Measurements from ENCODE around the gene SLC12A3. TPM values are rescaled to one million over a fixed set of nuclear protein-coding genes. Genes with fewer than 3 reads are reported as not detected.

The SLC12A3 gene
- total RNA-seq, 1 donor from 2014 or later, result not detected

DNA sequence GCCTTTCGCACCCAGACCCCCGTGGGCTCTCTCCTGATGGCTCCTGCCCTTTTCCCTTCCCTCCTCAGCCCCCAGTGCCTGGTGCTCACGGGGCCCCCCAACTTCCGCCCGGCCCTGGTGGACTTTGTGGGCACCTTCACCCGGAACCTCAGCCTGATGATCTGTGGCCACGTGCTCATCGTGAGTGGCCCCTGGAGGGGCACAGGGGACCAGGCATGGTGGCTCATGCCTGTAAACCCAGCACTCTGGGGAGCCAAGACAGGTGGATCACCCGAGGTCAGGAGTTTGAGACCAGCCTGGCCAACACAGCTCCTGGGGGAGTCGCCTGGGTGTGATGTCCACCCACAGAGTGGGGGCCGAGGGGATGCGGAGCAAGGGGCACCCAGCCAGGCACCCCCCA is 21.3 kb downstream of the SLC12A3 start:
- DNase-seq (ENCODE audit: extremely low read depth, low read depth, low spot score), result no peak

DNA sequence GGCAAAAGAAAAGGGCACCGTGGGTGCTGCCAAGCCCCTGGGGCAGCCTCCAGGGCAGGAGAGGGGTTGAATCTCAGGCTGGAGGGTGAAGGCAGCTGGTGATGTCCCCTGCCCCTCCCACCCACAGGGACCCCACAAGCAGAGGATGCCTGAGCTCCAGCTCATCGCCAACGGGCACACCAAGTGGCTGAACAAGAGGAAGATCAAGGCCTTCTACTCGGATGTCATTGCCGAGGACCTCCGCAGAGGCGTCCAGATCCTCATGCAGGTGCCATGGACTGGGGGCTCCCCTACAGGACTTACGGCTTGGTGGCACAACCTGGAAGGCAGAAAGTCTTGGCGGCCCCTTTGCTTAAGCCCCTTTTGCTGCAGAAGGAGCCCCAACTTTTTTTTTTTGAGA is 21.8 kb downstream of the SLC12A3 start:
- no peak for DNase-seq (ENCODE audit: extremely low read depth, low read depth, low spot score)

DNA sequence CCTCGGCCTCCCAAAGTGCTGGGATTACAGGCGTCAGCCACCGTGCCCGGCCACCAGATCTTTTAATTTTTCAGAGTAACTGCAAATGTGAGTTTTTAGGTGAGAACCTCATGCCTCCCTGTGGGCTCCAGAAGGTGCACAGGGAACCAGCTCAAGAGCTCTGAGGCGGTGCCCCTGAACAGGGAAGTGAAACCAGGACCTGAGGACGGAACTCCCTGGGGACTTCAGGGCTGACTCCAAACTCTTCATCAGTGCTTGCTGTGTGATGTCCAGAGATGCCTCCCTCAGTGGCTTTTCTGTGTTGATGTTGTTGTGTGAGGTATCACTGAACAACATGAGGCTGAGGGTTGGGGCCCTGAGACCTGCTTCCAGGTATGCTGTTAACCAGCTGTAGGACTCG is 23.8 kb downstream of the SLC12A3 start:
- DNase-seq (ENCODE audit: extremely low read depth, low read depth, low spot score), result no peak

DNA sequence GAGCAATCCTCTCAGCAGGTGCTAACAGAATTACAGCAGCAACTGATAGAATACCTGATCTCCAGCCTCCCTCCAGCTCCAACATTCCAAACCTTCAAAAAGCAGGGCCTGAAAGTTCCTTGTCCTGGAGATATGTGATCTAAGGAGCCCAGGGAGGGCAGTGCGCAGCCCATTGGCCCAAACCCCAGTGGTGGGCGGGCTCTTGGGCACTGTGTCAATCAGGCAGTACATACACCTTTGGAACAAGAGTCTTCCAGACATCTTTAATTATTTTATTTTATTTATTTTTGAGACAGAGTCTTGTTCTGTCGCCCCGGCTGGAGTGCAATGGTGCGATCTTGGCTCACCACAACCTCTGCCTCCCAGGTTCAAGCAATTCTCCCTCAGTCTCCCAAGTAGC is 24.2 kb downstream of the SLC12A3 start:
- DNase-seq (ENCODE audit: extremely low read depth, low read depth, low spot score), result no peak

DNA sequence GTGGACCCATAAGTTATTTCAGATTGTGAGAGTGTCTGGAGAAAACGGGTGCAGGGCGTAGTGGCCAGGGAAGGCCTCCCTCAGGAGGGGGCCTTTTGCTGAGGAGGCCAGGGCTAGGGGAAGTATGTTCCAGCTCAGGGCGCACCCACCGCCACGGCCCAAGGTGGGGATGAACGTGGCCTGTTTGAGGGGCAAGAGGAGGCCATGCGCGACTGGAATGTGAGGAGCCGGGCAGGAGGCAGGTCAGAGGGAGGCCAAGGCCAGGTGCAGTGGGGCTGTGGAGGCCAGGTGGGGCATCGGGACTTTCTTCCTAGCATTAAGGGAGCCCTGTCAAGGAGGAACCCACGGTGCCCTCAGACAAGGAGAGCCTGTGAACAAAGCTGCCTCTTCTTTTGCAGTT is 26.7 kb downstream of the SLC12A3 start:
- no peak for DNase-seq (ENCODE audit: extremely low read depth, low read depth, low spot score)

DNA sequence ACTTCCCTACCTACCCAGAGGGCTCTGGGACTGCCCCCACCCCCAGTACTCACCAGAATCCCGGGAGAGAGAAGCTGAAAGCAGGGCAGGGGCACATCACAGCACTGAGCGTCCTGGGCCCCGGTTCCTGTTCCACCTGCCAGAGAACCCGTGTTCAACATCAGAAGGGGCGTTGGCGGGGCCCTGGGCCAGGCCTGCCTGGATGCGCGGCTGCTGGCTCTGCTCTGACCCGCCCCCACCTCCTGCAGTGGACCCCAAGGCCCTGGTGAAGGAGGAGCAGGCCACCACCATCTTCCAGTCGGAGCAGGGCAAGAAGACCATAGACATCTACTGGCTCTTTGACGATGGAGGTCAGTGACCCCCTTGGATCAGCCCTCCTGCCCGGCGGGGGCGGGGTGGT is 27.7 kb downstream of the SLC12A3 start:
- DNase-seq (ENCODE audit: extremely low read depth, low read depth, low spot score), result no peak

DNA sequence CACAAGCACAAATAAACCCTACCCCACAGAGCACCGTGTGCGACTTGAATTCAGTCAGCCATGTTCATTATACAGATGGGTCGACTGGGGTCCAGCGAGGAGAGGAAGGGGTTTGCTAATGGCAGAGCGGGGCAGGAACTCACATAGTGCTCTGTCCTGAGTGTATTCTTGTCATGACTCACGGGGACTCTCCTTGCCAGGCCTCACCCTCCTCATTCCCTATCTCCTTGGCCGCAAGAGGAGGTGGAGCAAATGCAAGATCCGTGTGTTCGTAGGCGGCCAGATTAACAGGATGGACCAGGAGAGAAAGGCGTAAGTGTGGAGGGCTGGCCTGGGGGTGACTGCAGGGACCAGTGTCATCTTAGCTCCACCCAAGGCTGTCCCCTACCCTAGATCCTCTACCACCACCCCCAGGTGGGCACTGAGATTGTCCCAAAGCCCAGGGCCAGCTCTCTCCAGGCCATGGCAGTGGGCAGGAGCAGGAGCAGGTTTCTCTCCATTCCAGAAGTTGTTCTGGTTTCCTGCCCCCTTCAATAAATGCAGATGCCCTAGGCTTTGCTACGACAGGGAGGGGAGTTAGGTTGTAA is 29.4 kb downstream of the SLC12A3 start:
- no peak for DNase-seq (ENCODE audit: extremely low read depth, low read depth, low spot score)

DNA sequence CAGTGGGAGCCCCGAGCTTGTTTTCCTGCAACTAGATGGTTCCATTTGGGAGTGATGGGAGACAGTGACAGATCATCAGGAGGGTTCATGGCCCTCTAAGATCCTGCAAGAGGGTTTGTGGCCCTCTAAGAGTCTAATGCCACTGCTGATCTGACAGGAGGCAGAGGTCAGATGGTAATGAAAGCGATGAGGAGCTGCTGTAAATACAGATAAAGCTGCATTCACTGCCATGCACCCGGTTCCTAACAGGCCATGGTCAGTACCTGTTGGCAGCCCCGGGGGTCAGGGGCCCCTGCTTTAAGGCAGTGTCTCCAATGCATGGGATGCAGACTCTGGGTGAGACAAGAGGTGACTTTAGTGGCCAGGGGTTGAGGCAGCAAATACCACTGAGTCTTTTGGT is 30.8 kb downstream of the SLC12A3 start:
- DNase-seq (ENCODE audit: extremely low read depth, low read depth, low spot score), result no peak

DNA sequence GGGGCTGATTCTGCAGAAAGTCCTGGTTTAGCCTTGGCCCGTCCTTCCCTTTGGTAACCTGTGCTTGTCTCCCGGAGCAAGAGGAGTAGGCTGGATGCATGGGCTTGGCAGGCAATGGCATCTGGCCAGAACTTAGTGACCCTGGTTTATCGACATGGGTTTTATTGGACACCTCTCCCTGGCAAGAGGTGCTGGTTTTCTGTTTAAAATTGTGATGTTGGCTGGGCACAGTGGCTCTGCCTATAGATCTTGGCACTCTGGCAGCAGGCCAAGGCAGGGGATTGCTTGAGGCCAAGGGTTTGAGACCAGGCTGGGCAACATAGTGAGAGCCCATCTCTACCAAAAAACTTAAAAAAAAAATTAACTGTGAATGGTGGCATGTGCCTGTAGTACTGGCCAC is 31.2 kb downstream of the SLC12A3 start:
- DNase-seq (ENCODE audit: extremely low read depth, low read depth, low spot score), result no peak

DNA sequence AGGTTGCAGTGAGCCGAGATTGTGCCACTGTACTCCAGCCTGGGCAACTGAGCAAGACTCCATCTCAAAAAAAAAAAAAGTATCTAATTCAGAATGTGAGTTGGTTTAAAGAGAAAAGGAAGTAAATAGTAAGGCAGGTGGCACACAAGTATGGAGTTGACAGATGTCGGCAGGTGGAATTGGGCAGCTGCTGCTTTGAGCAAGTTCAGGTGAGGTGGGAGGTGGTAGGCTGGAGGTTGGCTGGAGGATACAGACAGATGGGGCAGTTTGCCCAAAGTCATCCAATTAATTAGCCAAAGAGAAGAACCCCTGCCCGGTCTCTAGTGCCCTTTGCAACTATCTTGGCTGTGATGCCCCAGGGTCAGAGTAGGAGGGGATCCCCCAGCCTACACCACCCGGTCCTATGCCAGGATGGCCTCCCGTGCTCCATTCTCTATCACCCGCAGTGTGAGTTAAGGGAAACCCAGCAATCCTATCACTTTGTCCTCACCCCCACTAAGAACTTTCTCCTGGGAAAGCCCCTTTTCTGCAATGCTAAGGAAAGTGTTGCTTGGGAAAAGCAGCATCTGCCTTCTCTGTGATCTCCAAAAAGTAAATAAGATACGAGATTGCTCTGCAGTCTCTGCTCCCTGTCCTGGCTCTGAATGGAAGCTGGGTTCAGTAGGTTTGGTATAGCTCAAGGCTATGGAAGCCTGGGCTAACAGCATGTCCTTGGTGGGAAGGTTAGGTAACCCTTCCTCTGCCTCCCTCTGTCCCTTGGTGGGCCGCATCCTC is 32.2 kb downstream of the SLC12A3 start:
- DNase-seq (ENCODE audit: extremely low read depth, low read depth, low spot score), result no peak

DNA sequence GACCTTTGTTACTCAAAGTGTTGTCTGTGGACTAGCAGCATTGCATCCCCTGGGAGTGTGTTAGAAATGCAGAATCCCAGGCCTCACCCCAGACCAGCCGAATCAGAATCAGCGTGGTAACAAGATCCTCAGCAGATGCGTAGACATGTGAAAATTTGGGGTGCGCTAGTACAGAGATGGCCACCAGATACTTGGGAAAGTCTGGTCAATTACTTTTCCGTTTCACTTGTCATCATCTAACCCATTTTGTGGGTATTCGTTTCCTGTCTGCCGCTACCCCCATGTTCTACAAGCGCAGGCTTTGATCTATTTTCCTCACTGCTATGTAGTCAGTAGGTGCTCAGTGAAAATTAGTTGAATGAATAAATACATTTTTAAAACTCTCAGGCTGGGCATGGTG is 33.8 kb downstream of the SLC12A3 start:
- DNase-seq (ENCODE audit: extremely low read depth, low read depth, low spot score), result no peak

DNA sequence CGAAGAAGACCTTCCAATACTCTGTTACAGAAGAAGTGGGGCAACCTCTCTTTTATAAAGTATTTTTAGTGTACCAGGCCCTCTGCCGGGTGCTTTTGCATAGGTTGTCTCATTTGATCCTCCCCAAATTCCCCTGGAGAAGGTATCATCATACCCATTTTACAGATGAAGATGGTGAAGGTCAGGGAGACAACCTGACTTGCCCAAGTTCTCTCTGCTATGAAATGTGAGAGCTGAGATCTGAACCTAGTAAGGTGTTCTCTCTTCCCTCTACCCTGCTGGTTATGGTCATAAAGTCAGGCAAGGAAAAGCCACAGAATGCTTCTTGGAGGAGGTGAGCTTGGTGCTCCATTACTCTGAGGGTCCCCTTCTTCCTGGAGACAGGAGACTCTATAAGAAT is 38.9 kb downstream of the SLC12A3 start:
- no peak for DNase-seq (ENCODE audit: extremely low read depth, low read depth, low spot score)

DNA sequence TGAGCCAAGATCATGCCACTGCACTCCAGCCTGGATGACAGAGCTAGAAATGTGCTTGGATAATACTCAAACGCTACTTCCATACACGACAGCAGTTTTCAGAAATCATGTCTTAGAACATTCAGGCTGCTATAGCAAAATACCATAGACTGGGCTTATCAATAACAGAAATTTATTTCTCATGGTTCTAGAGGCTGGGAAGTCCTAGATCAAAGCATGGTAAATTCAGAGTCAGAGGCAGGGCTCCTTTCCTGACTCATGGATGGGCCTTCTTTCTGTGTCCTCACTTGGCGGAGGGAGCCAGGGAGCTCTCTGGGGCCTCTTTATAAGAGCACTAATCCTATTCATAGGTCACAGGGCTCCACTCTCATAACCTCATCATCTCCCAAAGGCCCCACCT is 42.4 kb downstream of the SLC12A3 start:
- no peak for DNase-seq (ENCODE audit: extremely low read depth, low read depth, low spot score)

DNA sequence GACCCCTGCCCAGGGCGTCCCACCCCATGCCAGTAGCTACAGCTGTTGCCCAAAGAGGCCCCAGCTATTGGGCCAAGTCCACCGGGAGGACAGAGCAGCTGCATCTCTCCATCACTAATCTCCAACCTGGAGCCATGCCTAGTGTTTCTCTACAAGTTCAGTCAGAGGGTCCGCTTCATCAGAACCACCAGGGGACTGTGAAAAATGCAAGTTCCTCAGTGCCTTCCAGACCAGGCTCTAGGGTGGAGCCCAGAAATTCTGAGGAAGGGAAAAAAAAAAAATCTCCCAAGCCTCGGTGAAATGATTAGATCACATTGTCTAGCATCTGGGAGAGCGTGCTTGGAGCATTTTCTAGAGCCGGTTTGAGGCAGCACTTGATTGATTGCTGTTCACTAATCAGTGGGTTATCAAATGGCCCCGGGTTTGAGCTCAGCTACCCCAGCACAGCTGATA is 44.5 kb downstream of the SLC12A3 start:
- DNase-seq (ENCODE audit: extremely low read depth, low read depth, low spot score), result no peak

DNA sequence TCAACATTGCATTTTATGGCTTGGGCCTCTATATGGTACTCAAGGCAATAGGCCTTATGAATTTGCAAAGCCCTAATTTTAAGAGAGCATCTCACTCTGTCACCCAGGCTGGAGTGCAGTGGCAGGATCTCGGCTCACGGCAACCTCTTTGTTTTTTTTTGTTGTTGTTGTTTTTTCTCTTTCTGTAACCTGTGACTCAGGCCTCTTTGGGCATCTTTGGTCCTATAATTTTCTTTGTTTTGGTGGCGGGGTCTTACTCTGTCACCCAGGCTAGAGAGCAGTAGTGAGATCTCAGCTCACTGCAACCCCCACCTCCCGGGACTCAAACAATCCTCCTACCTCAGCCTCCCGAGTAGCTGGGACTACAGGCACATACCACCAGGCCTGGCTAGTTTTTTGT is 45.1 kb downstream of the SLC12A3 start:
- no peak for DNase-seq (ENCODE audit: extremely low read depth, low read depth, low spot score)

DNA sequence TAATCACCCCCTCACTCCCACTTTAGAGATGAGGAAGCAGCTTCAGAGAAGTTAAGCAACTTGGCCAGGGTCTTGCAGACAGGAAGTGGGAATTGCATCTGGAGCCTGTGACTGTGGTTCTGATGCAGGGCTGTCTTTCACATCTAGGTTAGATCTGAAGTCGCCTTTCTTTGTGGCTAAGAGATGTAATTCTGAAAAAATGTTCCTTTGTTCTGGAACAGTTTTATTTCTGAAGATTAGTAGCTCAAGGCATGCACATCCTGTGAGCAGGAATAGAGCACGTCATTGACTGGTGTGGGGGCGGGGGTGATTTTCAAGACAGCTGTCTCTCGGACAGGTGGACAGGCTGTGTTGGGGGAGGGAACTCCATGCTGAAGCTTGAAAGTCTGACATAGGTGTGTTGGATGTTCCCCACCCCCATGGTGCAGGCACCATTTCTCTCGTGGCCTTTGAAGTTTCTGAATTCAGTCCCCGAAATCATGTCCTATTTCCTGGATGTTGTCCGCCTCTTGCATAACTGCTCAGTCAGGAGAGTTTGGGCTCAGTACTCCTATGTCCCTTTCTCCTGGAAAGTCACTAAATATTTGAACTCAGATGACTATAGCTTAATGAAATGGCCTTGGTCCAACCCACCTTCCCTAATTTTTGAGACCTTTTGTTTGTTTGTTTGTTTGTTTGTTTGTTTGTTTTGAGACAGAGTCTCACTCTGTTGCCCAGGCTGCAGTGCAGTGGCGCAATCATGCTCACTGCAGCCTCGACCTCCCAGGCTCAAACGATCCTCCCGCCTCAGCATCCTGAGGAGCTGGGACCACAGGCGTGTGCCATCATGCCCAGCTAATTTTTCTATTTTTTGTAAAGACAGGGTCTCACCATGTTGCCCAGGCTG is 45.9 kb downstream of the SLC12A3 start:
- no peak for DNase-seq (ENCODE audit: extremely low read depth, low read depth, low spot score)

DNA sequence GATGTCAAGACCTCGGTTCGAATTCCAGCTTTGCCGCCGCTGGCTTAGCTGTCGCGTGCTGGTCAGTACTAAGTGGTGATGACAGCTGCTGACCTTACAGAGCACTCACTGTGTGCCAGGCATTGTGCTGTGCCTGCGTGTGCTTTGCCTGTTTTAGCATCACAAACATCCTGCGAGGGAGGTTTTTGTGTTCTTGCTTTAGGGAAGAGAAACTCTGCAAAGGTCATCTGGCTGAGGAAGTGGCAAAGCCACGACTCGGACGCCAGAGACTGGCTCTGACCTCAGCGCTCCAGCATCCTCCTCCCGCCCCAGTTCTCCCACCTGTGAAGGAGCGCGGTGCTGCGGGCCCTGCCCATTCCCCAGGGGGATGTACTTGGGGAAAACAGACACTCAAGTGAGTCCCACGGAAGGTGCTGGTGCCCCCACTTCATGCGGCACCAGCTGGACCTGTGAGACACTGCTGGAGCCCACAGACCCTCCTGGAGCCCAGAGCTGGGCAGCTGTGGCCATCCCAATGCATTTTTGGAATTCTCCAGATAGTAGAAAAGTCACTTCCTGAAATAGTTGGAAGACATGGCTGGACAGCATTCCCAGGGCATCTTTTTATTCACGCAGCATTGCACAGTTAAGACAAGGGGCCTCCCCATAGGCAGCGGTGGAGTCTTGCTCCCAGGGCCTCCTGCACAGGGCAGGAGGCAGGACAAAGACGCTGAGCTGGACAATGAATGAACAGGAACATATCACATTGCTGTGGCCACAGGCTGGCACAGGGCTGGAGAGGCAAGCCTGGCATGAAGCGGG is 47.0 kb downstream of the SLC12A3 start:
- DNase-seq (ENCODE audit: extremely low read depth, low read depth, low spot score), result no peak

DNA sequence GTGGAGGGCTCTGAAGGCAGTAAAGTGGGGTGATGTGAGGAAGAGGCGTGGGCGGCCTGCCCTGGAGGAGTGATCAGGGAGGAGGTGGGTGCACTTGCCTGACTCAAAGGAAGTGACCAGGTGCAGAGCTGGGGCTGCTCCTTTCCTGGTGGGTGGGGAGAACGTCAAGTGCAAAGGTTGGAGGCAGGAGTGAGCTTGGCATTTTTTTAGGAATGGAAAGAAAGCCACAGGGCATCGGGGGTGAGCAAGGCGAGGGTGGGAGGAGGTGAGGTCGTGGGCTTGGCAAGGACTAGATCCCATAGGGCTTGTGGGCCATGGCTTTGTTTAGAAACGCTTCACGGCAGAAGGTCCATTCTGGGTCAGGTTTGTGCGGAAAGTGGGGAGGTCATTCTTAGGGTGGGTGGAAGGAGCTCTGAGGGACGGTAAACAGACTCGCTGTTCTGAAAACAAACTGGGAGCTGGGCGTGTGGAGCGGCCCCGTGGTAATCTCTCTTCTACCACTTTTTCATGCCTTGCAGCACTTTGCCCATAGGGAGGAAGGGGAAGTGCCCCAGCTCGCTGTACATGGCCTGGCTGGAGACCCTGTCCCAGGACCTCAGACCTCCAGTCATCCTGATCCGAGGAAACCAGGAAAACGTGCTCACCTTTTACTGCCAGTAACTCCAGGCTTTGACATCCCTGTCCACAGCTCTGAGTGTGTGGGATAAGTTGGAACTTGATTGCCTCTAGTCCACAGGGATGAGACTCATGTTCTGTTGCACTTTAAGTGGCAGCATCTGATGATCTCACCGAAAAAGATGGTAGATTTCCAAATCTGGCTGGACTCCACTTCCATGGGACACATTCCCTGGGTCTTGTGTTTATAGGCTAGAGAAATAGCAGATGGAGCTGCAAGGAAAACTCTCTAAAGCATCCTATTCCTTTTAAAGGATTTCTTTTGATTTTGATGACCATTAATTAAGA is 48.0 kb downstream of the SLC12A3 start:
- no peak for DNase-seq (ENCODE audit: extremely low read depth, low read depth, low spot score)

DNA sequence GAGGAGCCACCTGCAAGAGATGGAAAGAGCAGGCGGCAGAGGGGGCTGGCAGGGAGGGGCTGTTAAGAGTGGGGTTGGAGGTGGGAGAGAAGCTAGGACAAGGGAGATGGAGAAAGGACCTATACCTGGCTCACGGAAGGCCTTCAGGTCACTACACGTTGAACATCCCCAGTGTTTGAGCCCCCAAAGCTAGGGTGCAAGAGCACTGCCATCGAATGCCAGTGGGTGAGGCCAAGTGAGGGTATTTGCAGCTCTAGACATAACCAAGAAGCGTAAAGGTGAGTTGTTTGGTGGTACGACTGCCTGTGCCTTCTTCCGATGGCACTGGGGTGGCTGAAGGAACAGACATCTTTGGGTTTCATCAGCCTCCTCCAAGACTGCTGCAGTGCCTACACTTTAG is 49.9 kb downstream of the SLC12A3 start:
- no peak for DNase-seq (ENCODE audit: extremely low read depth, low read depth, low spot score)
